ENCODE results near the gene FGF6. TPM values are rescaled to one million over a fixed set of nuclear protein-coding genes. Genes with fewer than 3 reads are reported as not detected.

The FGF6 gene
- total and polyA plus RNA-seq, 10 of the 15 experiments (the other 5 are each of a cell fraction or from before 2014, with no cell fraction given), result not detected

DNA sequence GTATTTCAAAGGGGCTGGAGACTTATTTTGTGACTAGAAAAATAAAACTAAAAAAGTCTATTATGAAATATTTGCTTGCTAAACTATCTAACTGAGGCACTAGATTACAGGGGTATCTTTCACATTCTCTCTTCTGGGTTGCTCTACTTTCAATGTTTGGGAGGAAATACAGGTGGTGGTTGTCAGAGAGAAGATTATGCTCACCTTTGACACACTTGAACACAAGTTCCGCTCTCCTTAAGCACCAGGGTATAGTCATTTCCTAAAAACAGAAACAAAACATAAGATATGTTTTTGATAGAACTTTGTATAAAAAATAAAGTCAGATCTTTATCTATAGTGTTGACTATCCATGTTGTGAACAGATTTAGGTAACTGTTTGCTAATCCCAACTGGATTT is 45.4 kb upstream of the FGF6 start (continued):
- TF ChIP-seq, protein P1, sequence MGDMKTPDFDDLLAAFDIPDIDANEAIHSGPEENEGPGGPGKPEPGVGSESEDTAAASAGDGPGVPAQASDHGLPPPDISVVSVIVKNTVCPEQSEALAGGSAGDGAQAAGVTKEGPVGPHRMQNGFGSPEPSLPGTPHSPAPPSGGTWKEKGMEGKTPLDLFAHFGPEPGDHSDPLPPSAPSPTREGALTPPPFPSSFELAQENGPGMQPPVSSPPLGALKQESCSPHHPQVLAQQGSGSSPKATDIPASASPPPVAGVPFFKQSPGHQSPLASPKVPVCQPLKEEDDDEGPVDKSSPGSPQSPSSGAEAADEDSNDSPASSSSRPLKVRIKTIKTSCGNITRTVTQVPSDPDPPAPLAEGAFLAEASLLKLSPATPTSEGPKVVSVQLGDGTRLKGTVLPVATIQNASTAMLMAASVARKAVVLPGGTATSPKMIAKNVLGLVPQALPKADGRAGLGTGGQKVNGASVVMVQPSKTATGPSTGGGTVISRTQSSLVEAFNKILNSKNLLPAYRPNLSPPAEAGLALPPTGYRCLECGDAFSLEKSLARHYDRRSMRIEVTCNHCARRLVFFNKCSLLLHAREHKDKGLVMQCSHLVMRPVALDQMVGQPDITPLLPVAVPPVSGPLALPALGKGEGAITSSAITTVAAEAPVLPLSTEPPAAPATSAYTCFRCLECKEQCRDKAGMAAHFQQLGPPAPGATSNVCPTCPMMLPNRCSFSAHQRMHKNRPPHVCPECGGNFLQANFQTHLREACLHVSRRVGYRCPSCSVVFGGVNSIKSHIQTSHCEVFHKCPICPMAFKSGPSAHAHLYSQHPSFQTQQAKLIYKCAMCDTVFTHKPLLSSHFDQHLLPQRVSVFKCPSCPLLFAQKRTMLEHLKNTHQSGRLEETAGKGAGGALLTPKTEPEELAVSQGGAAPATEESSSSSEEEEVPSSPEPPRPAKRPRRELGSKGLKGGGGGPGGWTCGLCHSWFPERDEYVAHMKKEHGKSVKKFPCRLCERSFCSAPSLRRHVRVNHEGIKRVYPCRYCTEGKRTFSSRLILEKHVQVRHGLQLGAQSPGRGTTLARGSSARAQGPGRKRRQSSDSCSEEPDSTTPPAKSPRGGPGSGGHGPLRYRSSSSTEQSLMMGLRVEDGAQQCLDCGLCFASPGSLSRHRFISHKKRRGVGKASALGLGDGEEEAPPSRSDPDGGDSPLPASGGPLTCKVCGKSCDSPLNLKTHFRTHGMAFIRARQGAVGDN (IDR thresholded peaks at IDR 0.05), result no peak
- TF ChIP-seq, protein P2, sequence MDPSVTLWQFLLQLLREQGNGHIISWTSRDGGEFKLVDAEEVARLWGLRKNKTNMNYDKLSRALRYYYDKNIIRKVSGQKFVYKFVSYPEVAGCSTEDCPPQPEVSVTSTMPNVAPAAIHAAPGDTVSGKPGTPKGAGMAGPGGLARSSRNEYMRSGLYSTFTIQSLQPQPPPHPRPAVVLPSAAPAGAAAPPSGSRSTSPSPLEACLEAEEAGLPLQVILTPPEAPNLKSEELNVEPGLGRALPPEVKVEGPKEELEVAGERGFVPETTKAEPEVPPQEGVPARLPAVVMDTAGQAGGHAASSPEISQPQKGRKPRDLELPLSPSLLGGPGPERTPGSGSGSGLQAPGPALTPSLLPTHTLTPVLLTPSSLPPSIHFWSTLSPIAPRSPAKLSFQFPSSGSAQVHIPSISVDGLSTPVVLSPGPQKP (IDR thresholded peaks at IDR 0.05; ENCODE audit: low read depth, low read length), result no peak
- no peak for TF ChIP-seq YY1 (IDR thresholded peaks at IDR 0.05; ENCODE audit: low read depth, low read length)

DNA sequence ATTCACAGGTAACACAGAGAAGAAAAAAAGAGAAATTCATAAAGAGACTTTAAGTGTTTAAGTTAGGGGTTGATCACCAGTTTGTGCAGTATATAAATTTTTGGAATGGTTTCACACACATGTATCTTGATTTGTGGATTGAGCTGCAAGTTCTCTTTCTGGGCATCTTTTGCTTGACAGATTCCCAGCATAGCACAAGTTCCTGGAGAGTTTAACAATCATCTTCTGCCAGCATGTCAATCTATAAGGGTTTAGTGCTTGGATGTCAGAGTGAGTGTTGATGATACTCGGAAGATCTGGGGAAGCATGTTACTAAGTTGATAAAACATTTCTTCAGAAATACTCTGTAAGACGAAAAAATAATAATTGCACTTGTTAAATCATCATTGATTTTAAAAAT is 43.9 kb upstream of the FGF6 start:
- BruUV-seq (replicated peaks), result no TSS peak
- H3K36me3 ChIP-seq (ENCODE audit: control insufficient read depth in 2 of 2, insufficient read depth in 2 of 2, low read length in 1 of 2), result peaks cover 1 to 10% of the 10 kb centered on the region in 2 experiments

More for the DNA sequence above, 43.9 kb upstream of the FGF6 start:
- ChIA-PET SMC1A (ENCODE audit: uncharacterized antibody, unreplicated experiment) (no interaction called here), POLR2A (no interaction called here), RAD21 (ENCODE audit: unreplicated experiment) (no interaction called here), CTCF (no interaction called here)
- Histone ChIP-seq H3K4me1 (ENCODE audit: control insufficient read depth, insufficient read depth, low read length) (peaks cover 4% of the 10 kb centered on the region; the same call in 1 of the 2 replicates), H3K9me3 (replicated peaks; ENCODE audit: control insufficient read depth, insufficient read depth, low read length) (no peaks in the 10 kb centered on the region), H3K4me3 (no peak overlapping the region), H2AFZ (ENCODE audit: control insufficient read depth, low read depth, low read length) (no peak overlapping the region), H3K9ac (ENCODE audit: control insufficient read depth, insufficient read depth, low read length) (no peak overlapping the region), H3K79me2 (ENCODE audit: control insufficient read depth, insufficient read depth, low read length) (no peaks in the 10 kb centered on the region), H4K20me1 (ENCODE audit: control insufficient read depth, insufficient read depth) (no peaks in the 10 kb centered on the region), H3K27ac (ENCODE audit: control insufficient read depth, insufficient read depth) (no peak overlapping the region), H3K4me2 (ENCODE audit: control insufficient read depth, insufficient read depth) (no peak overlapping the region), H3K27me3 (replicated peaks in 1 of 2; ENCODE audit: control insufficient read depth in 2 of 2, insufficient read depth in 2 of 2, low read length in 1 of 2) (no peaks in the 10 kb centered on the region)
- in situ Hi-C loops (cut with MboI), result no loop called here
- 100% methylated on average over 2 of the region's 2 CpGs for WGBS (ENCODE audit: insufficient coverage, insufficient replicate concordance, low lambda C conversion rate, missing lambda C conversion rate)
- ATAC-seq (no peak), FAIRE-seq (no peak), DNase-seq (ENCODE audit: low read depth, low spot score) (no peak)
- TF ChIP-seq HDAC6 (IDR thresholded peaks at IDR 0.05; ENCODE audit: unreplicated experiment), result no peak
- TF ChIP-seq CHD2 (IDR thresholded peaks at IDR 0.05; ENCODE audit: borderline replicate concordance, low read depth, low read length), result no peak
- TF ChIP-seq JUNB (IDR thresholded peaks at IDR 0.05), result no peak
- no peak for TF ChIP-seq ZNF217 (IDR thresholded peaks at IDR 0.05)
- no peak for TF ChIP-seq SUPT20H (IDR thresholded peaks at IDR 0.05; ENCODE audit: borderline replicate concordance, control insufficient read depth, low read depth, low read length)
- no peak for TF ChIP-seq SUZ12 (IDR thresholded peaks at IDR 0.05; ENCODE audit: unreplicated experiment)
- TF ChIP-seq NR2C1 (IDR thresholded peaks at IDR 0.05), result no peak
- TF ChIP-seq RELA (IDR thresholded peaks at IDR 0.05; ENCODE audit: borderline replicate concordance, partially characterized antibody), result no peak
- TF ChIP-seq NFYA (IDR thresholded peaks at IDR 0.05; ENCODE audit: borderline replicate concordance, low read depth, low read length), result no peak
- no peak for TF ChIP-seq IKZF1 (conservative IDR thresholded peaks at IDR 0.05)
- no peak for TF ChIP-seq MEF2A (IDR thresholded peaks at IDR 0.05; ENCODE audit: insufficient read depth, low read depth, low read length)
- no peak for TF ChIP-seq POLR2AphosphoS5 (IDR thresholded peaks at IDR 0.05; ENCODE audit: low read length)
- TF ChIP-seq, protein P3, sequence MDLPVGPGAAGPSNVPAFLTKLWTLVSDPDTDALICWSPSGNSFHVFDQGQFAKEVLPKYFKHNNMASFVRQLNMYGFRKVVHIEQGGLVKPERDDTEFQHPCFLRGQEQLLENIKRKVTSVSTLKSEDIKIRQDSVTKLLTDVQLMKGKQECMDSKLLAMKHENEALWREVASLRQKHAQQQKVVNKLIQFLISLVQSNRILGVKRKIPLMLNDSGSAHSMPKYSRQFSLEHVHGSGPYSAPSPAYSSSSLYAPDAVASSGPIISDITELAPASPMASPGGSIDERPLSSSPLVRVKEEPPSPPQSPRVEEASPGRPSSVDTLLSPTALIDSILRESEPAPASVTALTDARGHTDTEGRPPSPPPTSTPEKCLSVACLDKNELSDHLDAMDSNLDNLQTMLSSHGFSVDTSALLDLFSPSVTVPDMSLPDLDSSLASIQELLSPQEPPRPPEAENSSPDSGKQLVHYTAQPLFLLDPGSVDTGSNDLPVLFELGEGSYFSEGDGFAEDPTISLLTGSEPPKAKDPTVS (IDR thresholded peaks at IDR 0.05; ENCODE audit: low read depth, low read length), result no peak
- no peak for TF ChIP-seq POLR2A (IDR thresholded peaks at IDR 0.05; ENCODE audit: low read depth, low read length)
- intact Hi-C loops (cut with micrococcal nuclease; ENCODE audit: unreplicated experiment), result no loop called here

Data from GM12878 (cell line).